Mucosa of rectum (tissue), 2 donors: Measurements from ENCODE around the gene SH3BGR.

Experiments
- H3K27ac ChIP-seq, 2 donors: one replicate each; pipeline ENCODE4 v1.7.0; 2013; ENCODE audit warnings: inconsistent platforms in 2 of 2, low read depth in 2 of 2, low read length in 2 of 2
- H3K27me3 ChIP-seq, 2 donors: one replicate each; pipeline ENCODE4 v1.7.0; 2013; ENCODE audit warnings: low read length in 2 of 2; ENCODE audit not compliant: control insufficient read depth in 2 of 2, insufficient read depth in 2 of 2
- H3K36me3 ChIP-seq, 2 donors: one replicate each; pipeline ENCODE4 v1.7.0; 2013; ENCODE audit warnings: low read length in 2 of 2; ENCODE audit not compliant: control insufficient read depth in 2 of 2, insufficient read depth in 2 of 2
- H3K4me1 ChIP-seq, 2 donors: one replicate each; pipeline ENCODE4 v1.7.0; 2013; ENCODE audit warnings: low read length in 2 of 2, mild to moderate bottlenecking in 1 of 2; ENCODE audit not compliant: control insufficient read depth in 2 of 2, insufficient read depth in 2 of 2
- H3K4me3 ChIP-seq, 2 donors: one replicate each; pipeline ENCODE4 v1.7.0; 2013; ENCODE audit warnings: low read length in 2 of 2
- H3K9ac ChIP-seq, 2 donors: one replicate each; pipeline ENCODE4 v1.7.0; 2013; ENCODE audit warnings: low read length in 2 of 2, low read depth in 1 of 2, mild to moderate bottlenecking in 1 of 2
- H3K9me3 ChIP-seq, 2 donors: one replicate each; pipeline ENCODE4 v1.7.0; 2013; ENCODE audit warnings: low read length in 2 of 2; ENCODE audit not compliant: control insufficient read depth in 2 of 2
- donor health status: healthy.
- donor health status: Normal muscosa, but diverticular disease.

SH3BGR gene

GRCh38 chr21:39511102-39511501, 59.3 kb downstream of the SH3BGR start:
- Histone ChIP-seq H3K27ac (no peak overlapping the region), H3K9me3 (no peaks in the 10 kb centered on the region), H3K36me3 (no peaks in the 10 kb centered on the region), H3K4me1 (no peaks in the 10 kb centered on the region), H3K4me3 (no peak overlapping the region), H3K9ac (no peak overlapping the region), H3K27me3 (no peaks in the 10 kb centered on the region)

GRCh38 chr21:39513735-39514134, 62.0 kb downstream of the SH3BGR start:
- no peaks in the 10 kb centered on the region for H3K9me3 ChIP-seq

GRCh38 chr21:39515684-39516472, 64.1 kb downstream of the SH3BGR start:
- H3K27me3 ChIP-seq = no peaks in the 10 kb centered on the region
- H3K9me3 ChIP-seq = no peaks in the 10 kb centered on the region
- no peaks in the 10 kb centered on the region for H3K36me3 ChIP-seq

More at GRCh38 chr21:39513735-39514134, 62.0 kb downstream of the SH3BGR start:
- H3K4me3 ChIP-seq = no peak overlapping the region
- no peak overlapping the region for H3K27ac ChIP-seq
- no peaks in the 10 kb centered on the region for H3K36me3 ChIP-seq
- no peak overlapping the region for H3K9ac ChIP-seq
- H3K27me3 ChIP-seq = no peaks in the 10 kb centered on the region
- H3K4me1 ChIP-seq = peaks cover 4 to 7% of the 10 kb centered on the region in 2 donors

DNA sequence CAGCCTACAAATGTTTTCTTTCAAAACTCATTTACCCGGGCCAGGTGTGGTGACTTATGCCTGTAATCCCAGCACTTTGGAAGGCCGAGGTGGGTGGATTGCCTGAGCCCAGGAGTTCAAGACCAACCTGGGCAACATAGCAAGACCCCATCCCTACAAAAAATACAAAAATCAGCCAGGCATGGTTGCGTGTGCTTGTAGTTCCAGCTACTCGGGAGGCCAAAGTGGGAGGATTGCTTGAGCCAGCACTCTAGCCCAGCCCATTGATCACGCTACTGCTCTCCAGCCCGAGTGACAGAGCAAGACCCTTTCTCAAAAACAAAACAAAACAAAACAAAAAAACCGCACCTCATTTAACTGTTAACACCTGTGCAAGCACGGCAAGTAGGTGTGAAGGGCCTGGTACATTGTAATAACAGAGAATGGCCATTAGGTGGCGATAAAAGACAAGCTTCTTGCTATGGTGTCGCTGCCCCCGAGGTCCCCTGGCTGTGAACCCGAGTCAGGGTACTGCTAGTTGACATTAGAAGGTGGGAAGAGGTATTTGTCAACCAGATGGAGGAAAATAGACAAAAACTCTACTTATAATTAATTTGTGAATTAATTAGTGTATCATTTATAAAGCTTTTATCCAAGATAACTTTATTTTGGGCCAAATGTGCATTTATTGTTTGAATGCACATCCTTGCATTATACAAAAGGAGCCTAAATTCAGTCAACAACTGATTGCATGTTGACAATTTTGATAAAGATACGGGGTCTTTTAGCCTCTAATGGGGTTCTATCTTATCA, 66.5 kb downstream of the SH3BGR start:
- Histone ChIP-seq H3K27me3 (no peaks in the 10 kb centered on the region), H3K27ac (no peak overlapping the region), H3K9ac (no peak overlapping the region), H3K4me1 (peaks cover 4 to 16% of the 10 kb centered on the region in 2 donors), H3K9me3 (no peaks in the 10 kb centered on the region), H3K4me3 (no peak overlapping the region), H3K36me3 (no peaks in the 10 kb centered on the region)

More at GRCh38 chr21:39515684-39516472, 64.1 kb downstream of the SH3BGR start:
- H3K4me3 ChIP-seq = no peak overlapping the region
- H3K27ac ChIP-seq = no peak overlapping the region
- H3K4me1 ChIP-seq = peaks cover 4 to 11% of the 10 kb centered on the region in 2 donors
- H3K9ac ChIP-seq = no peak overlapping the region

DNA sequence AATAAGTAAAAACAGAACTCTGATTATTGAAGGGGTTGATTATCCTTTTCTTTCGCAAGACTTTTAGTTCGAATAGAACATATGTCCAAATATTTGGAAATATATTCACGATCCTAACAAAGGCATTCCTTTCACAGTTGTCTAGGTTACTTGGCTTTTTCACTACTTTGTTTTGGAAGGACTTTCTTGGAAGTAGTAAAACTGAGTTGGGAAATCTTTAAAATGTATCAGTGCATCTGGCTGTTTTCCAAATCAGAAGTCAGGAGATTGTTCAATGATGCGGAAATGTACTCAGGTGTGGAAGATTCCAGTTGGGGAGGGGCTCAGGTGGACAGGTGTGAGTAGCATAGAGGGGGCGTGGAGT, 67.1 kb downstream of the SH3BGR start:
- Histone ChIP-seq H3K4me1 (peaks cover 7 to 21% of the 10 kb centered on the region in 2 donors), H3K9me3 (no peaks in the 10 kb centered on the region), H3K27ac (no peak overlapping the region), H3K9ac (no peak overlapping the region), H3K27me3 (no peaks in the 10 kb centered on the region), H3K36me3 (no peaks in the 10 kb centered on the region), H3K4me3 (no peak overlapping the region)

GRCh38 chr21:39519835-39520234, 68.1 kb downstream of the SH3BGR start:
- Histone ChIP-seq H3K27ac (no peak overlapping the region), H3K9me3 (no peaks in the 10 kb centered on the region), H3K27me3 (no peaks in the 10 kb centered on the region), H3K9ac (no peak overlapping the region), H3K4me3 (no peak overlapping the region), H3K4me1 (peaks cover 9 to 24% of the 10 kb centered on the region in 2 donors), H3K36me3 (no peaks in the 10 kb centered on the region)

DNA sequence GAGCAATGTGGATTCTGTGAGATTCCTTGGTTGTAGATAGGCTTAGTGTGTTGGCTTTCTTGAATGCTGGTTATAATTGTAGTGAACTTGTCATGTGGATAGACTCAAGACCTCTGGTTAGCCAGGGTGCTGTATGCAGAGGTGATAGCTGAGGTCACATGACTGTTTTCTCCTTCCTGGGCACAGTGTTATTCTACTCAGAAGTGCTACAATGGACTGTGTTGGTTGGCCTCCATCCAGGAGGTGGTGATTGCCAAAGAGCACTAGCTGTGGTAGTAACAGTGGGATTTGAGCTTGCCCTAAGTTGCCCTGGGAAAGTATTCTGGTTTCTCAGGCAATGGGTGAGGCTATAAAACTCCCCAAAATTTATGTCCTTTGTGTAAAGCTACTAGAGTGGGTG, 71.6 kb downstream of the SH3BGR start:
- no peaks in the 10 kb centered on the region for H3K27me3 ChIP-seq
- peaks cover 17 to 36% of the 10 kb centered on the region in 2 donors for H3K4me1 ChIP-seq
- no peak overlapping the region for H3K27ac ChIP-seq
- H3K36me3 ChIP-seq = no peaks in the 10 kb centered on the region
- no peaks in the 10 kb centered on the region for H3K9me3 ChIP-seq
- no peak overlapping the region for H3K9ac ChIP-seq
- no peak overlapping the region for H3K4me3 ChIP-seq

DNA sequence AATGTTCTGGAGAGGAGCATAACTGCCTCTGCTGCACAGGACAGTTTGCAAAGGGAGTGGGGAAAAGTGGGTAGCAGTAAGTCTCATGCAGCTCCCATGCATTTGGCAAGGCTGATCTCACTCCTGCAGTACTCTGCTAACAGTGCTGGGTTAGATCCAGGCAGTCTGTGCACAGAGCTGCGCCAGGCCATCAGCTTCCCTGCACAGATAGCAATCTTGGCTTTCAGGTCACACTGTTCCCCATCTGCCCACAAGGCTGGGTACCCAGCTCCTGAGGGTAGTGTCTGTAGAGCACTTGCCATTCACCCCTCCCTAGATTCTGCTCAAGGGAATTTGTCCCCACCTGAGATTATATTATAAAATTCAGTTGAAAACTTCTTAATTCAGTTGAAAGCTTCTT, 72.1 kb downstream of the SH3BGR start:
- H3K27me3 ChIP-seq = no peaks in the 10 kb centered on the region
- H3K9me3 ChIP-seq = no peaks in the 10 kb centered on the region
- peaks cover 22 to 38% of the 10 kb centered on the region in 2 donors for H3K4me1 ChIP-seq
- H3K9ac ChIP-seq = no peak overlapping the region
- H3K36me3 ChIP-seq = no peaks in the 10 kb centered on the region
- no peak overlapping the region for H3K27ac ChIP-seq
- H3K4me3 ChIP-seq = no peak overlapping the region

DNA sequence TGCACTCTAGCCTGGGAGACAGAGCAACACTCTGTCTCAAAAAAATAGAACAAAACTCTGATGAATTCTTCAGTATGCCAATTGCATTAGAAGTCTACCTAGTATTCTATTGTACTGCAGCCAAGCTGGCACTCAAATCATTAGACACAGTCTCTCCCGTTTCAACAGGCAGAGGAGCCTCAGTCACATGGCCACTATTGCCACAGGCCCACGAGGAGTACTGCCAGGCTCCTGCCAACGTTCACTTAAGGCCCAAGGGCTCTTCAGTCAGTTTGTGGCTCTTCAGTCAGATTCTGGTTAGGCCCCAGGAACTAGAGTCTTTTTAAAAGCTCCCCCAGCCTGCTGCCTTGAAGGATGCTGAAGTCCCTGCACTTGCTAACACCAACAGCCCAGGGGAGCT, 73.4 kb downstream of the SH3BGR start:
- Histone ChIP-seq H3K4me1 (peaks cover 24 to 42% of the 10 kb centered on the region in 2 donors), H3K27ac (no peak overlapping the region), H3K4me3 (no peak overlapping the region), H3K36me3 (no peaks in the 10 kb centered on the region), H3K9ac (no peak overlapping the region), H3K27me3 (no peaks in the 10 kb centered on the region), H3K9me3 (no peaks in the 10 kb centered on the region)

- H3K27ac ChIP-seq = no peak overlapping the region
- H3K9me3 ChIP-seq = no peaks in the 10 kb centered on the region
- H3K36me3 ChIP-seq = no peaks in the 10 kb centered on the region
- H3K9ac ChIP-seq = no peak overlapping the region
- peaks cover 24 to 42% of the 10 kb centered on the region in 2 donors for H3K4me1 ChIP-seq
- no peaks in the 10 kb centered on the region for H3K27me3 ChIP-seq
- H3K4me3 ChIP-seq = no peak overlapping the region
These were observed 73.8 kb downstream of the SH3BGR start for GRCh38 chr21:39525601-39526000.
